WI38 (cell line): ENCODE results near the gene ACHE.
"Not testable (repeated sequence)": the region's sequence is repeated elsewhere in the genome, so short reads cannot be mapped to it uniquely, and the experiment has no call there.

Experiments
- H3K4me3 ChIP-seq: 2 replicates; pipeline ENCODE4 v1.5.1; 2011; ENCODE audit warnings: low read depth, mild to moderate bottlenecking, control low read depth, low read length
- TF ChIP-seq, protein P1 (sequence below): IDR thresholded peaks from 2 replicates; pipeline ENCODE4 v1.5.1; 2012; ENCODE audit warnings: low read depth, mild to moderate bottlenecking, control low read depth, low read length

The ACHE gene

DNA sequence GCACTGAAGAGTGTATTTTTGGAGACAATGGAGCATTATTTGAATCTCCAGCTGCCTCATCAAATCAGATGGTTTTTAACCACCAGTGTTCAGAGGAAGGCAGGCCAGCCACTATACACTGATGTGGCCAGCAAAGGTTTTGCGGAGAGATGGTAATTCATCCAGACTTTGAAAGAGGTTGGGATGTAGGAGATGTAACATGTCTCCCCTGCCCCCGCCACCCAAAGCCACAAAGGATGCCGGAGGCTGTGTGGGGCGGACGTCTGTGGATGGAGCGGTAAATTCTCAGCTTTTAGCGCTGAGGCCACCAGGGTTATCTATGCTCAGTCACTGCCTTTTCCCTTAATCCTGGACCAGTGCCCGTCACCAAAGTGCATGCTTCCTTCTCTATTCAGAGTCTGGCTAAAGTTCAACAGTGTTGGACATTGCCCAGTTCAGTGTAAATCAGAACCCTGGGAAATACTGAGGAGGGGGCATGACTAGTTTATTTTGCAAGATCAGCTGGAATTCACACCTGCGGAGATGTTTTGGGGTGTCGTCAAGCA lies 32.2 kb downstream of the ACHE start:
- H3K4me3 ChIP-seq: no peak overlapping the region
- TF ChIP-seq, protein P1, sequence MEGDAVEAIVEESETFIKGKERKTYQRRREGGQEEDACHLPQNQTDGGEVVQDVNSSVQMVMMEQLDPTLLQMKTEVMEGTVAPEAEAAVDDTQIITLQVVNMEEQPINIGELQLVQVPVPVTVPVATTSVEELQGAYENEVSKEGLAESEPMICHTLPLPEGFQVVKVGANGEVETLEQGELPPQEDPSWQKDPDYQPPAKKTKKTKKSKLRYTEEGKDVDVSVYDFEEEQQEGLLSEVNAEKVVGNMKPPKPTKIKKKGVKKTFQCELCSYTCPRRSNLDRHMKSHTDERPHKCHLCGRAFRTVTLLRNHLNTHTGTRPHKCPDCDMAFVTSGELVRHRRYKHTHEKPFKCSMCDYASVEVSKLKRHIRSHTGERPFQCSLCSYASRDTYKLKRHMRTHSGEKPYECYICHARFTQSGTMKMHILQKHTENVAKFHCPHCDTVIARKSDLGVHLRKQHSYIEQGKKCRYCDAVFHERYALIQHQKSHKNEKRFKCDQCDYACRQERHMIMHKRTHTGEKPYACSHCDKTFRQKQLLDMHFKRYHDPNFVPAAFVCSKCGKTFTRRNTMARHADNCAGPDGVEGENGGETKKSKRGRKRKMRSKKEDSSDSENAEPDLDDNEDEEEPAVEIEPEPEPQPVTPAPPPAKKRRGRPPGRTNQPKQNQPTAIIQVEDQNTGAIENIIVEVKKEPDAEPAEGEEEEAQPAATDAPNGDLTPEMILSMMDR: no peak

- H3K4me3 ChIP-seq: no peak overlapping the region
- TF ChIP-seq, protein P1: no peak
Measured at GRCh38 chr7:100861616-100861985, 34.1 kb downstream of the ACHE start.

- no peak overlapping the region for H3K4me3 ChIP-seq
- TF ChIP-seq, protein P1: no peak
Measured at GRCh38 chr7:100860702-100861615, 34.7 kb downstream of the ACHE start.

DNA sequence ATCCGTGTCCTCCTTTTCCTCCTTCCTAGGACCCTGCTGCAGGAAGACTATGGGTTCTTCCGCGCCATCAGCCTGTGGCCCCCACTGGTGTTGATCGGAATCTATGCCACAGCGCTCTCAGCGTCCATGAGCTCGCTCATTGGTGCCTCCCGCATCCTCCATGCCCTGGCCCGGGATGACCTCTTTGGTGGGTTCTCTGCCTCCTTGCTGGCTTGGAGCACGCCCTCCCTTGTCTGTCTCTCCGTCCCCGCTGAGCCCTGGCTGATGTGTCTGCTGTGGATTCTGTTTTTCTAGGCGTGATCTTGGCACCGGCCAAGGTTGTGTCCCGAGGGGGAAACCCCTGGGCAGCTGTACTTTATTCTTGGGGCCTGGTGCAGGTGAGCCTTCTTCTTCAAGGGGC lies 35.8 kb downstream of the ACHE start:
- TF ChIP-seq, protein P1: no peak
- no peak overlapping the region for H3K4me3 ChIP-seq

DNA sequence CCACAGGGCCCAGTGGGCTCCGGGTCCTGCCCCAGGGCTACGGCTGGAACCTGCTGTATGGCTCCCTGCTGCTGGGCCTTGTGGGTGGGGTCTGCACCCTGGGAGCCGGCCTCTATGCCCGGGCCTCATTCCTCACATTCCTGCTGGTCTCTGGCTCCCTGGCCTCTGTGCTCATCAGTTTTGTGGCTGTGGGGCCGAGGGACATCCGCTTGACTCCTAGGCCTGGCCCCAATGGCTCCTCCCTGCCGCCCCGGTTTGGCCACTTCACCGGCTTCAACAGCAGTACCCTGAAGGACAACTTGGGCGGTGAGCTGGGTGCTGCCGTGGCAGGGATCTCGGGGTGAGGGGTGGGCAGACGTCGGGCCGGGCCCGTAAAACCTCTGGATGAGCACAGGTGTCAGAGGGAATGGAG lies 38.8 kb downstream of the ACHE start:
- TF ChIP-seq, protein P1: no peak
- no peak overlapping the region for H3K4me3 ChIP-seq

DNA sequence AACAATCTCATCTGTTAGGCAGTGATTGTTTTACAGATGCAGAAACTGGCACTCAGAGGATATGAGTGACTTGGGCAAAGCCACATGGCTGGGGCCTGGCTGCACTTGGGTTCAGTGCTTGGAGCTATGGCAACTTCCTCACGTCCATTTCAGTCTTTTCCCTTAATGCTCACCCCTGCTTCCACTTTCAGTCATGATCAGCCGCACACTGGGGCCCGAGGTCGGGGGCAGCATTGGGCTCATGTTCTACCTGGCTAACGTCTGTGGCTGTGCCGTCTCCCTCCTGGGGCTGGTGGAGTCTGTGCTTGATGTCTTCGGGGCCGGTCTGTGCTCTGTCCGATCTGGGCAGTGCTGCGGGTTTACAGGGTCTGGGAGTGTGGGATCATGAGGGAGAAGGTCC lies 40.2 kb downstream of the ACHE start:
- TF ChIP-seq, protein P1: no peak
- H3K4me3 ChIP-seq: no peak overlapping the region

- H3K4me3 ChIP-seq: not testable (repeated sequence)
Measured at GRCh38 chr7:100854899-100855298, 40.8 kb downstream of the ACHE start.
